Lower lobe of right lung (tissue), 2 donors: ENCODE measurements around the gene HOXD9. TPM values are rescaled to one million over a fixed set of nuclear protein-coding genes. Genes with fewer than 3 reads are reported as not detected.

Experiments used
- ATAC-seq, 2 donors: fragments of 200-7000 bp; cut with Tn5 transposase; one replicate each; pipeline ENCODE4 v1.9.1; 2020 to 2022; ENCODE audit warnings: mild to moderate bottlenecking in 2 of 2, moderate library complexity in 2 of 2
- DNase-seq: peaks from one replicate; pipeline ENCODE4 v3.0.0-alpha.2; 2020
- H3K27ac ChIP-seq: fragments of 200-600 bp; one replicate; pipeline ENCODE4 v1.8.0; 2022
- H3K27me3 ChIP-seq: fragments of 200-600 bp; one replicate; pipeline ENCODE4 v1.8.0; 2022; ENCODE audit warnings: low read depth
- H3K36me3 ChIP-seq: fragments of 200-600 bp; one replicate; pipeline ENCODE4 v1.8.0; 2022; ENCODE audit warnings: mild to moderate bottlenecking
- H3K4me1 ChIP-seq: fragments of 200-600 bp; one replicate; pipeline ENCODE4 v1.8.0; 2022
- H3K4me3 ChIP-seq: fragments of 200-600 bp; one replicate; pipeline ENCODE4 v1.8.0; 2022; ENCODE audit warnings: mild to moderate bottlenecking
- H3K9me3 ChIP-seq: fragments of 200-600 bp; one replicate; pipeline ENCODE4 v1.8.0; 2022
- CTCF ChIP-seq: fragments of 200-600 bp; IDR thresholded peaks from one replicate; pipeline ENCODE4 v1.8.0; 2022; ENCODE audit warnings: antibody characterized with exemption, mild to moderate bottlenecking
- intact Hi-C: fragments of 100-400 bp; cut with DNase I; formaldehyde crosslinking; loops from one replicate; pipeline ENCODE4 v1.11.0; 2022
- total RNA-seq: library from RNA; stranded (reverse); fragmentation: NEBNext Ultra II Directional; extraction: Animal tissue kit (Norgen Biotek cat#: 25700); gene quantifications from one replicate; pipeline ENCODE4 v1.2.1, GENCODE V29; 2021
- donor health status: DM: no; HTN: yes; CAD: no; lungs with severe emphysema.

Gene HOXD9
- total RNA-seq, 1 donor from 2014 or later: 0.86 TPM

GRCh38 chr2:176145085-176145969 lies 22.8 kb downstream of the HOXD9 start:
- no peaks in the 10 kb centered on the region for H3K9me3 ChIP-seq
- no peak for TF ChIP-seq CTCF
- H3K4me3 ChIP-seq: no peak overlapping the region
- no peaks in the 10 kb centered on the region for H3K36me3 ChIP-seq
- intact Hi-C loops: loop anchor here (10.0 kb wide), 1 partner anchor 309 kb away; no protein-coding TSS in a partner anchor
- H3K4me1 ChIP-seq: peaks cover 7% of the 10 kb centered on the region
- no peak overlapping the region for H3K27ac ChIP-seq
- peaks cover 99% of the 10 kb centered on the region for H3K27me3 ChIP-seq
- ATAC-seq (no peak), DNase-seq (no peak)

GRCh38 chr2:176146101-176146500 lies 23.6 kb downstream of the HOXD9 start:
- Histone ChIP-seq H3K36me3 (no peaks in the 10 kb centered on the region), H3K4me3 (no peak overlapping the region), H3K4me1 (no peaks in the 10 kb centered on the region), H3K9me3 (no peaks in the 10 kb centered on the region), H3K27ac (no peak overlapping the region), H3K27me3 (peaks cover 99% of the 10 kb centered on the region)
- no peak for ATAC-seq
- intact Hi-C loops: loop anchor here (10.0 kb wide), 1 partner anchor 309 kb away; no protein-coding TSS in a partner anchor
- DNase-seq: no peak
- no peak for TF ChIP-seq CTCF

DNA sequence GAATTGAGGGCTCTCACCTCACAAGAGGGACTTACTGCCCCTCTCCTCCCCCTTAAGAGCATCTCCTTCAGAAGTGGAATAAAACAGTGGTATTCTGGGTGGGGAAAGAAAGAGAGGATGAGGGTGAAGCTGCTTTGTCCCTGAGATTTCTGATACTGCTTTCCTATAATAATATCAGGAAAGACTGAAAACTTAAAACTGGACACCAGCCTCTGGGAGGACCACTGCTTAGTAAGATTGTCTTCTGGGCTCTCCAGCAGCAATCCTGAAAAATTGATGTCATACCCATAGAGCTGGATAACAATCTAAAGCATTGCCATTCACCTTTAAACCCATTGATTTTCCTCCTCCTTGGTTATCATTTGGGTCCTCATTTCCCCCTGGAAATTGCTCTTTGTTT lies 24.1 kb downstream of the HOXD9 start:
- H3K27ac ChIP-seq: no peak overlapping the region
- DNase-seq: no peak
- ATAC-seq: no peak
- peaks cover 4% of the 10 kb centered on the region for H3K4me1 ChIP-seq
- intact Hi-C loops: loop anchor here (10.0 kb wide), 1 partner anchor 308 kb away; no protein-coding TSS in a partner anchor
- H3K27me3 ChIP-seq: peaks cover 99% of the 10 kb centered on the region
- no peaks in the 10 kb centered on the region for H3K36me3 ChIP-seq
- no peak for TF ChIP-seq CTCF
- no peaks in the 10 kb centered on the region for H3K9me3 ChIP-seq
- H3K4me3 ChIP-seq: no peak overlapping the region

DNA sequence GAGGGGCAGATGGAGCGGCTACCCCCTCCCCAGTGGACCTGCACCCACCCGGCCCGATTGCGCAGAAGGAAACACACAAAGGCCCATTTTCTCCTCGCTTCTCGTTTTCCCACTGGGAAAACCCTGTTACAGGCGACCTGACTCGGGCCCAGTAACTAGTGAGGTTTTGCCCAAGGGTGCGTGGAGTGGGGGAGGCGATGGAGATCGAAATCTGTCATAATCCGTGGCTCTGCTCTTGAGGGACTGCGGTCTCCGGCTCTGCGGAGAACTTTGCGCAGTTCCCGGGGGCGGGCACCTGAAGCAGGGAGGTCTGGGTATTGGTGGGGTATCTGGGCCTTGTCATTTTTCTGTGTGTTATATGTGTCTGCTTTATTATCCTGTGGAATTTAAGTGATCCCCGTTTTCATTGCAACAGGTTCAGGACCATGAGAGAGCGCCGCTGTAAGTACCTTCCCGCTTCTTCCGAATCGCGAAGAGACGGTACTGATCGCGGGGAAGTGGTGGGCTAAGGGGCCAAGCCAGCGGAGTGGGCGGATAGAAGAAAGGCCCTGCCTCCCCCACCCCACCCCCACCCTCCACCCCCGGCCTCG lies 24.8 kb downstream of the HOXD9 start:
- TF ChIP-seq CTCF: no peak
- Histone ChIP-seq H3K9me3 (no peaks in the 10 kb centered on the region), H3K27me3 (peaks cover 99% of the 10 kb centered on the region), H3K4me1 (peaks cover 6% of the 10 kb centered on the region), H3K4me3 (no peak overlapping the region), H3K27ac (no peak overlapping the region), H3K36me3 (no peaks in the 10 kb centered on the region)
- ATAC-seq (no peak), DNase-seq (no peak)
- intact Hi-C loops: loop anchor here (10.0 kb wide), 1 partner anchor 307 kb away; no protein-coding TSS in a partner anchor

- Histone ChIP-seq H3K4me3 (no peak overlapping the region), H3K36me3 (no peaks in the 10 kb centered on the region), H3K9me3 (no peaks in the 10 kb centered on the region), H3K27ac (no peak overlapping the region), H3K4me1 (peaks cover 10% of the 10 kb centered on the region), H3K27me3 (peaks cover 99% of the 10 kb centered on the region)
- DNase-seq (no peak), ATAC-seq (no peak)
- intact Hi-C loops: loop anchor here (10.0 kb wide), 1 partner anchor 307 kb away; no protein-coding TSS in a partner anchor
- TF ChIP-seq CTCF: no peak
These were observed 25.4 kb downstream of the HOXD9 start for GRCh38 chr2:176147800-176148496.
